Brain pericyte (primary cell): Measurements from ENCODE around the gene TTBK1.

Experiments
- DNase-seq: peaks from one replicate; pipeline ENCODE4 v3.0.0-alpha.2; 2012; ENCODE audit warnings: low read depth, low spot score

The TTBK1 gene

DNA sequence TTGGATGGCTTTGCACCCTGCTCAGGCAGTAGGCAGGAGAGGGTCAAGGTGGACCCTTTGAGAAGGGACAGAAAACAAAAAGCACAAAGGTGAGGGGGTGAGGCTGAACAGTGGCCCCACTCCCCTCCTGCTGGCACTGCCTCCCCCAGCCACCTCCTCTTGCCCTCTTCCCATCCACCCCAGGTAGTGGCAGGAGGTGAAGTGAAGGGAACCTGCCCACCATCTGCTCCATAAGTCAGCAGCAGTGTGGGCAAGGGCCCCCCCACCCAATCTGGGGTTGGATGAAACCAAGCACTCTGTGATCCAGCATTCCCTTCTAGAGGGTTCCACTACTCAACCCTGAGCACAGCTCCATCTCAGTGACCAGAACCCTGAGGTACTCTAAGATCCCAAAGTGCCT lies 28.7 kb downstream of the TTBK1 start:
- no peak for DNase-seq

DNA sequence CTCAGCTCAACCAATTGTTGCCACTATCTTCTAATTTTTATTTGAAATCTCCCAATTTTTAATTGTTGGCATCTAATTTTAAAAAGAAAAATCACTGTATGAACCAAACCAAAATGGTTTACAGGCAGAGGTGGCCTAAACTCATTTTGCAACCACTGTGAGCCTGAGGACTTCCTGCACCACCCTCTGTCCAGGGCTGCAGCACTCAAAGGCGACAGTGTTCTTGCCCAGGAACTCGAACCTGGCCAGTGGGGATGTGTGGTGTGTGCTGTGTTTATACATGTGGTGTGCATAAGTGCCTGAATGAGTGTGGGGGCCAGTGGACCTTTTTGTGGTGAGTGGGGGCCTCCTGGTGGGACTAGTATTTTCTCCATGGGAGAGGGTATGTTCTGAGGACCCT lies 30.4 kb downstream of the TTBK1 start:
- DNase-seq: no peak

DNA sequence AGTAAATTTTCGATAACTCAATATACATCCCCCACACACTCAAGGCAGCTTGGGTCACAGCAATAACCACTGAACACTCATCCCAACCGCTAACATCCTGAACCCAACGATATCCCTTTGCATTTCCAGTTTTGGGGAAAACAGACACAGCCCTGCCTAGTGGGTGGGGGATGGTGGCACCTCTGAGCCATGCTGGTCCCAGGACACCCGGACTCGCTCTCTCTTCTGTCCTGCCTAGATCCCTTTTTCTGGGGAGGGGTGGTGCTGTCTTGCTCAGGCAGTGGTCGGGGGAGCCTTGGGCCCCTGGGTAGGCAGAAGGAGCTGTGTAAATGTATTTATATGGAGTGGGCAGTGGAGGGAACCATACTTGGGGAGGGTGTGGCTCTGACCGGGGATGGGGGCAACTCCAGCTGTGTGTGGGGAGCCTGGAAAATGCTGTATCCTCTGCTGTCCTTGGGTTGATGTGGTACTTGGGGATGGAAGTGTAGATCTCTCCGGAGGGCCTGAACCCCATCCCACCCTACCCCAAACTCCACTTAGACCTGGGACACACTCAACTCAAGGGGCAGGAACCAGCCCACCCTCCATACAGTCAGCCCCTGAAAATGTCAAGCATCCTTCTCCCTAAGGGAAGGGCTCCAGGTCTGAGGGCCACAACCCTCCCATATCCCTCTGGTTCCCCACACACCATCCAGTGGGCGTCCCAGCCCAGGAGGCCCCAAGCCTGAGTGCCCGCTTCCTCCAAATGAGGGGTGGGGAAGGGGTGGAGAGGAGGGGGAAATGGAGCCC lies 31.0 kb downstream of the TTBK1 start:
- no peak for DNase-seq

DNA sequence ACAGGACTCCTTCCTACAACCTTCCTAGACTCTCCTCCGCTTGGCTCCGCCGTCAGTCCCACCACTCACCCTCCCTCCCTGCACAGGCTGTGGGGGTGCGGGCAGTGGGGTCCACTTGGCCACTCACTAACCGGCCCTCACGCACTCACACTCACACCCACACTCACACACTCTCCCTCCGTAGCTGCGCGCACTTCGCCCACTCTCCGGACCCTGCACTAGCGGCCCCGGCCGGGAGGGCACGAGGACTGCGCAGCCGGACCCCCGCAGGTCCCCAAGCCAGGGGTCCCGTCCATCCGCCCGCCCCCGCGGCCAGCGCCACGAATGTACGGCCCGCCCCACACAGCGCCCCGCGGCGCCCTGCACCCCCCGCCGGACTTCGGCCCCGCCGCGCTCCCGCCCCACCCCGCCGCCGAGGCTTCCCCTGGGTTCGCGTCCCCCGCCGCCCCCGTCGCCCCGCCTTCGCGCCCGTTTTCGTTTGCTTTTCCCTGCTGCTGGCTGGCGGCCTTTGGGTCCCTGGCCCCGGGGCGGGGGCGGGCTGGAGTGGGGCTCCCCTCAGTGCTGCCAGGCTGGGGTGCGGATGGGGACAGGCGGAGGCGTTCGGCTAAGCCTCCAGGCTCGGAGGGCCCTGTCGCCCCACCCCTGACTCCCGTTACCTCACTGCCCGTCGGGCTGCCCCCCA lies 31.8 kb downstream of the TTBK1 start:
- no peak for DNase-seq

DNA sequence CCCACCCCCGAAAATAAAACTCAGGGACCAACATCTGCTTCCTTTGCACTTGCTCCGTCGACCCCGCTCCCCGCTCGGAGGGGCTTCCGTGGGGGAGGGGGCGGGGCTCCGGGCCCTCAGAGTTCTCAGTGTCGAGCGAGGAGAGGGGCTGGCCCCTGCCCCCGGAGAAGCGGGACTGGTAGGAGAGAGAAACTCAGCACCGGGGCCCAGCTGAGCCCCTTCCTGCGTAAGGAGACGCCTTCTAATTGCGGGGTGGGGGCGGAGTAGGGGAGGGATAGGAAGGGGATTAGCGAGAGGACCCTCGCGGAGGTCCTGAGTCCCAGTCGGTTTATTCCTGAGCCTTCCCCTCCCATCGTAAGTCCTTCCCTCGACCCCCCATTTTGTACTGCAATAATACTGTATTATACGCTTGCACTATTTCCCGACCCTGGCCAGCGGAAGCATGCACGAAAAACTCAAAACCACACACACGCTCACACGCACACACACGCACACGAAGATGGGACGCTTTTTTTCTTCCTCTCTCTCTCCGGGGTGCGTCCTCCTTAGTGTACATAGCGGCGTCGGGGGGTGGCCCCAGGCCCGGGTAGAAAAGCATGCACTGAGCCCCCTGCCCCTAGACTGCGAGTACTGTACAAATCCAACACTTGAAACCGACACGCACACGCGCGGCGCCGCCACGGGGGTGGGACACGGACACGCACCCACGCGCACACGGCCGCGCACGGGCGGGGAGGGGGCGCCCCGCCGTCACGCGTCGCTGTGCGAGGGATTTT lies 32.7 kb downstream of the TTBK1 start:
- DNase-seq: no peak

DNA sequence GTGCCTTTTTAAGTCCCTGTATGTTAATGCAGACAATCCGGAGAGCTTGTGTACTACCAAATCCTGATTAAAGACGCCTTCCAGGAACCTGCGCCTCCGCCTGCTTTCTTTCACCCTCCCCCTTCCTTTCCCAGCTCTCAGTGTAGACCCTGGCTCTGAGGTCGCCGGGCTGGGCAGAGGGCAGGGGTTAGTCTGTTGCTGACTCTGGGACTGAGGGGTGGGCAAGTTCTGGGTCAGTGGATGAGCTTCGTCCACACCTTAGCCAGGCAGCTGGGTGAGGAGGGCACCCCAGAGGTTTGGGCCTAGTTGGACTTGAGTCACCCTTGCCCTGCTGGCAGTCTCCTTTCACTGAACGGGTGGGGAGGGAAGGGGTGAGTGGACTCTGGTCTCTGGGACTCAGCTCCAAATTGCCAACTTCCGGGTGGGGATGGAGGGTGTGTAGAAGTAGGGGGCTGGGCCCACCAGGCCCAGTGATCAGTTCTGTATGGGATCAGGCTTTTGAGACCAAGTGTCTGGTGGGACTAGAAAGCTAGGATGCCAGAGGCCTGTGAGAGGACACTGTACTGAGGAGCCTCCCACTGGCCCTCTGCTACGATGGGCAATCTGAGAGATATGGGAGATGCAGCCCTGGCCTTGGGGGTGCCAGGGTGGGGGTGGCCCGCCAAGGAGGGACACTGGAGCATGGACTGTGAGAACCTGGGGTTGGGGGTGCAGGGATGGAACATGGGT lies 33.5 kb downstream of the TTBK1 start:
- no peak for DNase-seq

DNA sequence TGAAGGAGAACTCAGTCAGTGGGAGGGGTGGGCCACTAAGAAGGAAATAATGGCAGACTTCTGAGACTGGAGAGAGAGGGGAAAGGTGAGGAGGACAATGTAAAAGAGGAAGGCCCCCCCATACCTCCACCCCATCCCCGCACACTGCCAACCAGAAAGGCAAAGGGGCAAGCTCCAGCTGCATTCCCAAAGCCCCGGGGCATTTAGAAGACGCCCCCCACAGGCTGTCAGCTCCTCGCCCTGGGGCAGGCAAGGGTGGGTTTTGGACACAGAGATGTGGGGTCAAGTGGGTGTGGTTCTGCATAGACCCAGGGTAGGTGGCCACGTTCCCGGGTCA lies 34.0 kb downstream of the TTBK1 start:
- no peak for DNase-seq

DNA sequence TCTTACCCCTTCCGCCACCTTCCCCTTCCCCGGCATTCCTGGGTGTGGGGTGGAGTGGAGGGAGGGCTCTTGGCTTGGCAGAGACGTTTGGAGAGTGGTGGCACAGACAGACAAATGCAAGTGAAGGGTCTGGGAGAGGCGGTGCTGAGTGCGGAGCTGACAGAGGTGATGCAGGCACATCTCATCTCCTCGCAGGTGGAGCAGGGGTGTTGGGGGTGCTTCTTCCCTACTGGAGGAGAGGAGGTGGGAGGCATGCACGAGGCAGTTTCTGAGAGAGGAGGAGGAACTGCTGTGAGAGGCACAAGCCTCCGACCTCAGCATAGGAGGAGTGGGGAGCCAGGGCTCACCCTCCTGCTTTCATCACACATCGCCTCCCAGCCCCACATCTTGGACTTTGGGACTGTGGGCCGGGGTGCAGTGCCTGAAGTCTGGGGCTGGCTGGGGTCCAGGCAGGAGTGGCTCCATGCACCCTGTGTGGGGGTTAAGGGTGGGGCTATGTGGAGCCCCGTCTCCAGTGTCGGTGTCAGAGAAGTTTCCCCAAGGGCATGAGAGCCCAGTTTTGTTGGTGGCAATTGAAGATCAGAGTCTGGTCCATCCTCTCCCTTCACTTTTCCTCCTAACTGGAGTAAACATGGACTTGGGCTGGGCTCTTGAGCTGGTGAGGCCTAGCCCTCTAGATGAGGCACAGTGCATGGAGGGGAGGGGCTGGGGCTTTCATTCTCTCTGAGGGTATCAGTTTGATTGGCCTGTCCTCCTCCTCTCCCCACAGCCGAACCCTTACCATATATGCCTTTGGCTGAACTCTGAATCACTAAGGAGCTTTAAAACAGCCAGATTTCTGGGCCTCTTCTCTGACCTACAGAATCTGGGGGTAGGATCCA lies 34.6 kb downstream of the TTBK1 start:
- no peak for DNase-seq

DNA sequence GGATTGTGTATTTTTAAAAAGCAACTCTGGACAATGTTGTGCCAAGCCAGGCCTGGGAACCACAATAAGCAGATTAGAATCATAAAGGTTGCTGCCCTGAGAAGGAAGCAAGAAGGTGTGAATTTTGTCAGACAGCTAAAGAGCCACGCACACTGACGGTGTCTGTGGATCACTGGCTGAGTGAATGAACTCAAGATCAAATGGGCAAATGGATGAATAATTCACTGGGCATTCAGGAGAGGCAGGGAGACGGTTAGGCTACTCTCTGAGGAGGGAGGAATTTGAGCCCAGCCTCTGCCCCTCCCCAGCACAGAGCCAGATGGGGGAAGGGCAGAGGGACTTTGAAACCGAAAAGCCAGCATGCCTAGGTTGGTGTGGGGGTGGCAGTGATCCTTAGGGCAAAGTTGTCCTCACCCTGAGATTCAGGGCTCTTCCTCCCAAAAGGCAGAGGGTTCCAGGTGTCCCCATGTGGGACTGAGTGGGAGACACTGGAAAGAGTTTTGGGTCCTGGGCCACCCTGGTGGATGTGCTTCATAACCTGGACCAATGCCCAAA lies 35.3 kb downstream of the TTBK1 start:
- no peak for DNase-seq

DNA sequence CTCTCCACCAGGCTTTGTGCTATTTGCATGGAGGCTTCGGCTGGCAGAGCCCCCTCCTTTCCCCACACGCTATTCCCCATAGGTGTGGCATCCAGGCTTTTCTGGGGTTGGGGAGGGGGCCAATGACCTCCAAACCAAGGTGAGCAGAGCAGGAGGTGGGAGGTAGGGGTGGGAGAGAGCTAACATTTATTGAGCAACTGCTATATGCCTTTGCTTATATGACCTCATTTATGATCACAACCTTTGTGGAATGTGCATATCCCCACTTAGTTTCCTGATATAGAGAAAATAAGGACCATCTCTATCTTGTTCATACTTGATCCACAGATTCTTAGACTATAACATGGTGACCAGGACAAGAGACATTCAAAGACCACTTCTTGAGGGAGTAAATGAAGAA lies 37.0 kb downstream of the TTBK1 start:
- DNase-seq: no peak

DNA sequence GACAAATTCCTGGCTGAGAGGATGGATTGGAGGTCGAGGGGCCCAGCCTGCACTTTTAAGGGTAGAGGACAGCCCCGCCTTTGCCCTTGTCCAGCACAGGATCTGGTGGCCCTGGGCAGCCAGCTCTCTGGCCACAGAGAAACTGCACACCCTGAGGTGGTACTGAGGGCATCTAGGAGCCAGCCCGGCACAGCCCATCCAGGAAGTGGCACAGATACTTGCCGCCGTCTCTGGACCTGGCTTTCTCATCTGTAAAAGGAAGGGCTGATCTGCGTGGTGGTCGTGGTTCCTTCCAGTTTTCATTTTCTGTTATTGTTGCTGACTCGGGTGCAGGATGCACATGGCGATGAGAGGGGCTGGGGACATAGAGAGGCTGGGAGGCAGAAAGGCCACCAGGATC lies 38.8 kb downstream of the TTBK1 start:
- DNase-seq: no peak

DNA sequence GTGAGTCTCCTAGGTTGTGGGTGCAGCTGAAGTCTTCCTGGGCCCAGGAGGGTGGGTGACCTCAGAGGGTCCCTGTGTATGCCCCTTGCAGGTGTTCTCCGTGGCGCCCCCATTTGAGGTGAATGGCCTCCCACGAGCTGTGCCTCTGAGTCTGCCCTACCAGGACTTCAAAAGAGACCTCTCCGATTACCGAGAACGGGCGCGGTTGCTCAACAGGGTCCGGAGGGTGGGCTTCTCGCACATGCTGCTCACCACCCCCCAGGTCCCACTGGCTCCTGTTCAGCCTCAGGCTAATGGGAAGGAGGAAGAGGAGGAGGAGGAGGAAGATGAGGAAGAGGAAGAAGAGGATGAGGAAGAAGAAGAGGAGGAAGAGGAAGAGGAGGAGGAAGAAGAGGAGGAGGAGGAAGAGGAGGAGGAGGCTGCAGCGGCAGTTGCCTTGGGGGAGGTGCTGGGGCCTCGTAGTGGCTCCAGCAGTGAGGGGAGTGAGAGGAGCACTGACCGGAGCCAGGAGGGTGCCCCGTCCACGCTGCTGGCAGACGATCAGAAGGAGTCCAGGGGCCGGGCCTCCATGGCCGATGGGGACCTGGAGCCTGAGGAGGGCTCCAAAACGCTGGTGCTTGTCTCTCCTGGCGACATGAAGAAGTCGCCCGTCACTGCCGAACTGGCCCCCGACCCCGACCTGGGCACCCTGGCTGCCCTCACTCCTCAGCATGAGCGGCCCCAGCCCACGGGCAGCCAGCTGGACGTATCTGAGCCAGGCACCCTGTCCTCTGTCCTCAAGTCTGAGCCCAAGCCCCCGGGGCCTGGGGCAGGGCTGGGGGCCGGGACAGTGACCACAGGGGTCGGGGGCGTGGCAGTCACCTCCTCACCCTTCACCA lies 39.6 kb downstream of the TTBK1 start:
- DNase-seq: no peak

DNA sequence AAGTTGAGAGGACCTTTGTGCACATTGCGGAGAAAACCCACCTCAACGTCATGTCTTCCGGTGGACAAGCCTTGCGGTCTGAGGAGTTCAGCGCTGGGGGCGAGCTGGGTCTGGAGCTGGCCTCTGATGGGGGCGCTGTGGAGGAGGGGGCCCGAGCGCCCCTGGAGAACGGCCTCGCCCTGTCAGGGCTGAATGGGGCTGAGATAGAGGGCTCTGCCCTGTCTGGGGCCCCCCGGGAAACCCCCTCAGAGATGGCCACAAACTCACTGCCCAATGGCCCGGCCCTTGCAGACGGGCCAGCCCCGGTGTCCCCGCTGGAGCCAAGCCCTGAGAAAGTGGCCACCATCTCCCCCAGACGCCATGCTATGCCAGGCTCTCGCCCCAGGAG lies 40.2 kb downstream of the TTBK1 start:
- DNase-seq: no peak

DNA sequence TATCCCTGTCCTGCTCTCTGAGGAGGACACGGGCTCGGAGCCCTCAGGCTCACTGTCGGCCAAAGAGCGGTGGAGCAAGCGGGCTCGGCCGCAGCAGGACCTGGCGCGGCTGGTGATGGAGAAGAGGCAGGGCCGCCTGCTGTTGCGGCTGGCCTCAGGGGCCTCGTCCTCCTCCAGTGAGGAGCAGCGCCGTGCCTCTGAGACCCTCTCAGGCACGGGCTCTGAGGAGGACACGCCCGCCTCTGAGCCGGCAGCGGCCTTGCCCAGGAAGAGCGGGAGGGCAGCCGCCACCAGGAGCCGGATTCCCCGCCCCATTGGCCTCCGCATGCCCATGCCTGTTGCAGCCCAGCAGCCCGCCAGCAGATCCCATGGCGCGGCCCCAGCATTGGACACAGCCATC lies 40.6 kb downstream of the TTBK1 start:
- DNase-seq: no peak

DNA sequence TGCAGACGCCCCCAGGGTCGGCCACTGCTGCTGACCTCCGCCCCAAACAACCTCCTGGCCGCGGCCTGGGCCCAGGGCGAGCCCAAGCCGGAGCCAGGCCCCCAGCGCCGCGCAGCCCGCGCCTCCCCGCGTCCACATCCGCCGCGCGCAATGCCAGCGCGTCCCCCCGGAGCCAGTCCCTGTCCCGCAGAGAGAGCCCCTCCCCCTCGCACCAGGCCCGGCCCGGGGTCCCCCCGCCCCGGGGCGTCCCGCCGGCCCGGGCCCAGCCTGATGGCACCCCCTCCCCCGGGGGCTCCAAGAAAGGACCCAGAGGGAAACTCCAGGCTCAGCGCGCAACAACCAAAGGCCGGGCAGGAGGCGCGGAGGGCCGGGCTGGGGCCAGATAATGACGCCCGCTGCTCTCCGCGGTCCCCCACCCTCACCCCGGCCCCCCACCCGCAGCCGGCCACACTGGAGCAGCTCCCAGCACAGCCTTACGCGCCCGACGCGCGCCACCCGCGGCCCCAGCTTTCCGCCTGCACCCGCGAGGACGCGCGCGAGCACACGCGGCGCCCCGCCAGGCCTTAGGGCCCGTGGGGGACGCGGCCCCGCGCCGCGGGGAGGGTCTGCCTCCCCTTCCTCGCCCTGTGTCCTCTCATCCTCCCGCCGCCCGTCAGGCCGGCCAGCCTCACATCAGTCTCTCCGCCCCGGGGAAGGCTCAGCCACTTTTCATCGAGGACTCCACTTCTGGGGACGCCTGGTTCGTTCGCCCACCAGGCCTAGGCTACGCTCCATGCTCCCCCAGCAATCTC lies 41.9 kb downstream of the TTBK1 start:
- DNase-seq: no peak

DNA sequence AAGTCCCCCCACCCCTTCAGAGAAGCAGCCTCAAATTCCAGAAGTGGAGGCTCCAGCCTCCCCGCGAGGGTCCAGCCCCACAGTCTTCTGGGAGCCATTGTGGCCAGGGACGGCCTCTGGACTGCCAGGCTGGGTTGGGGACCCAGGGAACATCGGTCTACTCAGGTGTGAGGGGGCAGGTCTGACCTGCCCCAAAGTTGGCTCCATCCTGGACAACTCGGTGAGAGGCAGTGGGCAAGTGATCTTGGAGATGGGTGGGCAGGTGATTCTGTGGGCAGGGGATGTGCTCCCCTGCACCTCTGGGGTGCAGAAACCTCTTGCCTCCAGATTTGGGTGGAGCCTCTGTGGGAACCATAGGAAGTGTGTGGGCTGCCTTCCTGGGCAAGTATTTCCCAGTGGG lies 42.6 kb downstream of the TTBK1 start:
- no peak for DNase-seq

DNA sequence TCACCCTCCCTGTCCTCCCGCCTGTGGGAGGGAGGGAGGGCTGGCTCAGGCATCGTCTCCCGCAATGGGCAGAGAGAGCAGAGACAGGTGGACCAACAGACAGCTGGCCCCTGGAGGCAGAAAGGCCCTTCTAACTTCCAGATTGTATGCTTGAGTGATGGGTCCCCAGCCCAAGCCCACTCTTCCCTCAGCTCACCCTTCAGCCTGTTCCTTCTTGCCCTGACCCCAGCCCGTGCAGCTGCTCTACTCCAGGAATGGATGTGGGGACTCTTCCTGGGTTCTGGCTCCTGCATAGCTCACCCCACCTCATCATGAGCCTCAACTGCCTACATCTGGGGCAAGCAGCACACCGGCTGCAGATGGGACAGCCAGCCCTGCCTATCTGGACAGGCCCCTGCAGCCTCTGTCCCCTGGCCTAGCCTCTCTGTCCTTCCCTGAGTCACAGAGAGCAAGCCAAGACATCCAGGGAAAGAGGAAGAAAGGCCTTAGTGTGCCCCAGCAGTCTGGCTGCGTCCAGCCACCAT lies 43.2 kb downstream of the TTBK1 start:
- DNase-seq: no peak

DNA sequence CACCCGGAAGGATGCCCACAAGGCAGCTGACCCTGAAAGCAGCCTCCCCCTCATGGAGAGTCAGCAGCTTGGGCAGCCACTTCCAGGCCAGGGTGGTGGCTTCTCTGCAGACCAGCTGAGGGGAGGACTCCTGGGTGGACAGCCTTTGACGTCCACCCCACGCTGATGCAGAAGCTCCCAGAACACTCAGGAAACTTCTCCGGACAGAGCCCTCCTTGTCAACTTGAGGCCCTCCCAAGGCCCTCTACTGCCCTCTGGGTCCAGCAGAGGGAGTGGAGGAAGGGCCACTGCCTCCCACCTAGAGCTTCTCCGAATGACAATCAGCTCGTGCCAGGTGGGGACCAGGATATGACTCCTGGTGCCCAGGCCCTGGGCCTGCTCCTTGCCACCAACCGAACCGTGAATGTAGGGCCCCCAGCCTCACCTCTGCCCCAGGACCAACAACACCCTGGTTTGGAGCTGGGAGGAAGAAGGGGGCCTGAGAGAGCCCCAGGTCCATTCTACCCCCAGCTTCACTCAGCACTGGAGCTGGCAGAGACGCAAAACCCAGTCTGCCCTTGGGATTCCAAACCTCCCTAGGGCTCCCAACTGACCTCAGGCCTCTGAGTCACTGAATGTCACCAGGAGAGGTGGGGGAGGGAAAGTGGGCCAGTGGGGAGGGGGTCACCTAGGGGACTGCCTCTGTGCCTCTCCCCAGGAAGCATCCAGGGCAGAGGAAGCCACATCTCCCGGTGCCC lies 43.9 kb downstream of the TTBK1 start:
- no peak for DNase-seq
